B cell (primary cell): ENCODE results near the gene BEND3. TPM values are rescaled to one million over a fixed set of nuclear protein-coding genes. Genes with fewer than 3 reads are reported as not detected.
"Not testable (repeated sequence)": the region's sequence is repeated elsewhere in the genome, so short reads cannot be mapped to it uniquely, and the experiment has no call there.

Source experiments
- ATAC-seq: fragments of 200-7000 bp; cut with Tn5 transposase; one replicate; pipeline ENCODE4 v1.10.0; 2021; ENCODE audit warnings: low read depth, mild to moderate bottlenecking, moderate number of reproducible peaks, moderate library complexity
- CTCF ChIA-PET: fragments of 350-600 bp; sonication (Branson Sonifier 250); formaldehyde crosslinking; loops from one replicate; lab custom pipeline; 2021; ENCODE audit warnings: antibody characterized with exemption, inconsistent platforms; lab: Charles Lee
- POLR2A ChIA-PET: fragments of 350-600 bp; sonication (Branson Sonifier 250); formaldehyde crosslinking; loops from one replicate; lab custom pipeline; 2021; ENCODE audit warnings: antibody characterized with exemption; lab: Charles Lee
- DNase-seq: peaks from one replicate; pipeline ENCODE4 v3.0.0; 2013
- H2AFZ ChIP-seq: 2 replicates; pipeline ENCODE4 v1.6.1; 2012; ENCODE audit warnings: mild to moderate bottlenecking, low read depth, low read length; ENCODE audit not compliant: insufficient read depth, poor library complexity, severe bottlenecking
- H3K27ac ChIP-seq, 2 donors: 1 replicate in 1 of 2; 2 replicates in 1 of 2; pipeline ENCODE4 v1.5.1; 2012 to 2013; ENCODE audit warnings: low read length in 2 of 2, mild to moderate bottlenecking in 2 of 2, moderate library complexity in 1 of 2
- H3K27me3 ChIP-seq, 4 experiments: fragments of 200-600 bp in 1 of 4; sonication (generic) in 1 of 4; replicated peaks in 1 of 4; 1 replicate in 2 of 4; 2 replicates in 2 of 4; pipeline versions ENCODE4 v1.6.1 to v1.7.0; 2013 to 2016; ENCODE audit warnings: low read length in 3 of 4, mild to moderate bottlenecking in 2 of 4, mixed read lengths in 1 of 4, moderate library complexity in 1 of 4; ENCODE audit not compliant: insufficient read depth in 4 of 4, control insufficient read depth in 3 of 4; ENCODE audit errors: control extremely low read depth in 1 of 4
- H3K36me3 ChIP-seq, 2 experiments: replicated peaks in 1 of 2; 1 replicate in 1 of 2; 2 replicates in 1 of 2; pipeline versions ENCODE4 v1.6.1 to v1.7.1; 2013; ENCODE audit warnings: low read length in 1 of 2; ENCODE audit not compliant: insufficient read depth in 2 of 2, control insufficient read depth in 1 of 2; ENCODE audit errors: control extremely low read depth in 1 of 2, extremely low read depth in 1 of 2
- H3K4me1 ChIP-seq, 2 donors: fragments of 200-600 bp in 1 of 2; sonication (generic) in 1 of 2; 1 replicate in 1 of 2; 2 replicates in 1 of 2; pipeline versions ENCODE4 v1.5.1 to v1.6.1; 2013 to 2017; ENCODE audit warnings: low read length in 2 of 2; ENCODE audit not compliant: control insufficient read depth in 2 of 2, insufficient read depth in 2 of 2
- H3K4me2 ChIP-seq: replicated peaks from 2 replicates; pipeline ENCODE3; 2012; ENCODE audit warnings: mild to moderate bottlenecking, low read depth, low read length; ENCODE audit not compliant: poor library complexity, severe bottlenecking
- H3K4me3 ChIP-seq, 5 experiments: fragments of 200-600 bp in 1 of 5; sonication (generic) in 1 of 5; 1 replicate in 3 of 5; 2 replicates in 2 of 5; pipeline versions ENCODE4 v1.5.1 to v1.7.0; 2011 to 2016; ENCODE audit warnings: low read length in 4 of 5, mild to moderate bottlenecking in 4 of 5, low read depth in 2 of 5, control low read depth in 1 of 5, moderate library complexity in 1 of 5; ENCODE audit not compliant: insufficient read depth in 1 of 5; ENCODE audit errors: control extremely low read depth in 1 of 5, extremely low read depth in 1 of 5
- H3K79me2 ChIP-seq: fragments of 200-600 bp; sonication (generic); one replicate; pipeline ENCODE4 v1.6.0; 2016; ENCODE audit warnings: low read length; ENCODE audit not compliant: control insufficient read depth, insufficient read depth
- H3K9ac ChIP-seq: fragments of 200-600 bp; sonication (generic); 2 replicates; pipeline ENCODE4 v1.6.1; 2017; ENCODE audit warnings: mild to moderate bottlenecking, low read length, moderate library complexity
- H3K9me3 ChIP-seq, 3 donors: one replicate each; pipeline versions ENCODE4 v1.6.1 to v1.7.1; 2013; ENCODE audit warnings: low read length in 2 of 3; ENCODE audit not compliant: control insufficient read depth in 2 of 3, insufficient read depth in 1 of 3; ENCODE audit errors: control extremely low read depth in 1 of 3
- H4K20me1 ChIP-seq: 2 replicates; pipeline ENCODE4 v1.6.0; 2012; ENCODE audit warnings: mild to moderate bottlenecking, low read length; ENCODE audit not compliant: insufficient read depth, control insufficient read depth, poor library complexity, severe bottlenecking
- H3K27ac Mint-ChIP-seq: one replicate; pipeline ENCODE4 v1.8.0; 2021; ENCODE audit warnings: mixed read lengths
- H3K27me3 Mint-ChIP-seq: one replicate; pipeline ENCODE4 v1.8.0; 2021; ENCODE audit warnings: mixed read lengths
- H3K4me1 Mint-ChIP-seq: one replicate; pipeline ENCODE4 v1.8.0; 2021; ENCODE audit warnings: mixed read lengths
- H3K4me3 Mint-ChIP-seq: one replicate; pipeline ENCODE4 v1.8.0; 2021; ENCODE audit warnings: mixed read lengths
- H3K9me3 Mint-ChIP-seq: one replicate; pipeline ENCODE4 v1.8.0; 2022; ENCODE audit warnings: mixed read lengths; ENCODE audit not compliant: insufficient read depth
- EZH2 ChIP-seq: IDR thresholded peaks from 2 replicates; pipeline ENCODE4 v1.6.1; 2012; ENCODE audit warnings: borderline replicate concordance, low read depth, mild to moderate bottlenecking, moderate library complexity, low read length; ENCODE audit not compliant: insufficient read depth, poor library complexity, severe bottlenecking
- WGBS: methylation state at CpG from one replicate; pipeline ENCODE4 v1.1.5; 2013; ENCODE audit warnings: missing lambda C conversion rate; ENCODE audit not compliant: insufficient coverage; 5-methylcytosine and 5-hydroxymethylcytosine counted together
- intact Hi-C: fragments of 100-400 bp; cut with micrococcal nuclease; formaldehyde crosslinking; loops from one replicate; pipeline ENCODE4 v1.10.0; 2022
- polyA plus RNA-seq: library from polyadenylated mRNA; depleted of rRNA; stranded (reverse); fragments of >200 nt; gene quantifications from 2 replicates; pipeline ENCODE4 v1.2.3, GENCODE V29; 2012
- total RNA-seq, 2 donors: library from RNA; stranded (reverse); fragments of 120-200 nt in 1 of 2; gene quantifications; 1 replicate in 1 of 2; 2 replicates in 1 of 2; pipeline versions ENCODE4 v1.2.3 to v1.2.4, GENCODE V29; 2013 to 2022
- TF ChIP-seq, protein P1 (sequence below): fragments of 200-600 bp; IDR thresholded peaks from one replicate; pipeline ENCODE4 v1.8.0; 2022; ENCODE audit warnings: antibody characterized with exemption, mild to moderate bottlenecking

BEND3 gene
- total and polyA plus RNA-seq, 2 donors (not counting 1 experiment from before 2014, with no cell fraction given): 0.78 to 2.0 TPM

DNA sequence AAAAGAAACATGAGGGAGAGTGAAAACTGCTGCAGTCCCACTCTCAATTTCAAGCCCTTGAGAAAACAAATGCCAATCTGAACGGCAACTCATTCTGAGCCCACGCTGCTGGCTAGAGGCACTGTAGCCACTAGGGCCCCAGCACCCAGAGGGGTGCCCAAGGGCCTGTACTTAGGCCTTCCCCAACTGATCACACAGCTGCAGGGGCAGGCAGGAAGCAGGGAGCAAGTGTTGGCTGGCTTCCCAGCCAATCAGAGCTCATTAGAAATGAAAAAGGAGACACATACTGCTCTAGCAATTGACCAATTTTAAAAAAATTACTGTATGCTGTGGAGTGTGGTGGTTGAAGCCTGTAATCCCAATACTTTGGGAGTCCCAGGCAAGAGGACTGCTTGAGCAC, 3.7 kb upstream of the BEND3 start:
- TF ChIP-seq EZH2: no peak
- TF ChIP-seq, protein P1, sequence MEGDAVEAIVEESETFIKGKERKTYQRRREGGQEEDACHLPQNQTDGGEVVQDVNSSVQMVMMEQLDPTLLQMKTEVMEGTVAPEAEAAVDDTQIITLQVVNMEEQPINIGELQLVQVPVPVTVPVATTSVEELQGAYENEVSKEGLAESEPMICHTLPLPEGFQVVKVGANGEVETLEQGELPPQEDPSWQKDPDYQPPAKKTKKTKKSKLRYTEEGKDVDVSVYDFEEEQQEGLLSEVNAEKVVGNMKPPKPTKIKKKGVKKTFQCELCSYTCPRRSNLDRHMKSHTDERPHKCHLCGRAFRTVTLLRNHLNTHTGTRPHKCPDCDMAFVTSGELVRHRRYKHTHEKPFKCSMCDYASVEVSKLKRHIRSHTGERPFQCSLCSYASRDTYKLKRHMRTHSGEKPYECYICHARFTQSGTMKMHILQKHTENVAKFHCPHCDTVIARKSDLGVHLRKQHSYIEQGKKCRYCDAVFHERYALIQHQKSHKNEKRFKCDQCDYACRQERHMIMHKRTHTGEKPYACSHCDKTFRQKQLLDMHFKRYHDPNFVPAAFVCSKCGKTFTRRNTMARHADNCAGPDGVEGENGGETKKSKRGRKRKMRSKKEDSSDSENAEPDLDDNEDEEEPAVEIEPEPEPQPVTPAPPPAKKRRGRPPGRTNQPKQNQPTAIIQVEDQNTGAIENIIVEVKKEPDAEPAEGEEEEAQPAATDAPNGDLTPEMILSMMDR: no peak
- intact Hi-C loops: loop anchor here (5.0 to 10.0 kb wide), 5 partner anchors 368 to 1046 kb away; partner anchors contain the start of genes ATG5, NR2E1 and PRDM1
- Histone ChIP-seq H3K9ac (no peak overlapping the region), H3K27me3 (peaks cover 0 to 2% (median 0%) of the 10 kb centered on the region in 4 experiments), H3K4me1 (peaks cover 6 to 12% of the 10 kb centered on the region in 2 donors), H3K4me2 (no peak overlapping the region), H4K20me1 (no peaks in the 10 kb centered on the region), H3K4me3 (no peak overlapping the region), H3K79me2 (no peaks in the 10 kb centered on the region), H3K27ac (no peak overlapping the region), H2AFZ (no peak overlapping the region), H3K36me3 (no peaks in the 10 kb centered on the region), H3K9me3 (no peaks in the 10 kb centered on the region)
- Mint-ChIP-seq H3K27ac (no peak overlapping the region), H3K4me3 (no peak overlapping the region), H3K4me1 (peaks cover 14% of the 10 kb centered on the region), H3K27me3 (no peaks in the 10 kb centered on the region), H3K9me3 (no peaks in the 10 kb centered on the region)
- DNase-seq: no peak
- CTCF ChIA-PET: interaction anchor here (0.7 to 1.1 kb wide), 3 partner anchors 11 to 846 kb away, joined by 3 to 4 read pairs (median 3); no protein-coding TSS in a partner anchor
- WGBS: 59% methylated on average over 2 of the region's 2 CpGs
- POLR2A ChIA-PET: interaction anchor here (0.7 kb wide), 1 partner anchor 10 kb away, joined by 3 read pairs; no protein-coding TSS in a partner anchor
- ATAC-seq: no peak

DNA sequence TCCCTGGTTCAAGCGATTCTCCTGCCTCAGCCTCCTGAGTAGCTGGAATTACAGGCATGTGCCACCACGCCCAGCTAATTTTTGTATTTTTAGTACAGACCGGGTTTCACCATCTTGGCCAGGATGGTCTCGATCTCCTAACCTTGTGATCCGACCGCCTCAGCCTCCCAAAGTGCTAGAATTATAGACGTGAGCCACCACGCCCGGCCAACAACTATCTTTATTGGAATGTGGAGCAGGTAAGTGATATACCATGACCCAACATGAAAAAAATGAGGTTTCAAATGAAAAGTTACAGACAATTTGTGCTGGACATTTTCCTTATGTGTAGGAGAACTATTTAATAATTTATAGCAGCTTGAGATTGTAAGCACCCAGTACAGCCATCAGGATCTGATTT, 3.2 kb upstream of the BEND3 start:
- 82% methylated on average over 1 of the region's 9 CpGs for WGBS
- H3K27ac ChIP-seq: not testable (repeated sequence)

More for the DNA sequence above, 3.2 kb upstream of the BEND3 start:
- ATAC-seq, H3K27me3 Mint-ChIP-seq, DNase-seq, H3K79me2 ChIP-seq, H3K27ac Mint-ChIP-seq, H3K4me3 ChIP-seq, H4K20me1 ChIP-seq, H2AFZ ChIP-seq, H3K27me3 ChIP-seq, H3K4me2 ChIP-seq, H3K9me3 ChIP-seq, H3K4me3 Mint-ChIP-seq, H3K36me3 ChIP-seq, H3K9ac ChIP-seq, H3K9me3 Mint-ChIP-seq: not testable (repeated sequence)
- POLR2A ChIA-PET: interaction anchor here (0.7 kb wide), 1 partner anchor 9 kb away, joined by 3 read pairs; no protein-coding TSS in a partner anchor
- intact Hi-C loops: loop anchor here (5.0 to 10.0 kb wide), 5 partner anchors 369 to 1046 kb away; partner anchors contain the start of genes ATG5, NR2E1 and PRDM1
- CTCF ChIA-PET: interaction anchor here (0.7 kb wide), 2 partner anchors 573 to 845 kb away, joined by 3 to 4 read pairs; no protein-coding TSS in a partner anchor
- H3K4me1 ChIP-seq: peaks cover 10 to 17% of the 10 kb centered on the region in 2 donors
- H3K4me1 Mint-ChIP-seq: peaks cover 19% of the 10 kb centered on the region
